Measurements from ENCODE around the gene GUCY1A1. TPM values are rescaled to one million over a fixed set of nuclear protein-coding genes. Genes with fewer than 3 reads are reported as not detected.

The GUCY1A1 gene
- total RNA-seq, 1 donor from 2014 or later = 37.1 TPM

GRCh38 chr4:155692361-155692760 is 25.7 kb downstream of the GUCY1A1 start:
- intact Hi-C loops (cut with DNase I) = no loop called here
- Histone ChIP-seq H3K36me3 (peaks cover 0 to under 1% of the 10 kb centered on the region in 2 donors), H3K4me1 (peaks cover 3 to 28% of the 10 kb centered on the region in 2 donors), H3K4me3 (no peak overlapping the region), H3K9me3 (no peaks in the 10 kb centered on the region), H3K27ac (peak overlapping the region in 1 of 2 donors; percentile 46), H3K27me3 (no peaks in the 10 kb centered on the region)
- TF ChIP-seq CTCF (IDR thresholded peaks at IDR 0.05) = no peak
- DNase-seq (ENCODE audit: low spot score in 2 of 2) = no peak

- DNase-seq (ENCODE audit: low spot score in 2 of 2) = no peak
- peaks cover 0 to 3% of the 10 kb centered on the region in 2 donors for H3K36me3 ChIP-seq
- no peak for TF ChIP-seq CTCF (IDR thresholded peaks at IDR 0.05)
- peaks cover 3 to 28% of the 10 kb centered on the region in 2 donors for H3K4me1 ChIP-seq
- H3K27me3 ChIP-seq = no peaks in the 10 kb centered on the region
- H3K4me3 ChIP-seq = no peak overlapping the region
- intact Hi-C loops (cut with DNase I) = no loop called here
- H3K27ac ChIP-seq = peak overlapping the region; percentile 14 to 46
- no peaks in the 10 kb centered on the region for H3K9me3 ChIP-seq
Observed at GRCh38 chr4:155693015-155693663, 26.5 kb downstream of the GUCY1A1 start.

GRCh38 chr4:155694100-155694785 is 27.6 kb downstream of the GUCY1A1 start:
- intact Hi-C loops (cut with DNase I) = no loop called here
- Histone ChIP-seq H3K4me3 (no peak overlapping the region), H3K27ac (peak overlapping the region; percentile 3 to 46), H3K36me3 (peaks cover 0 to 13% of the 10 kb centered on the region in 2 donors), H3K4me1 (peaks cover 3 to 26% of the 10 kb centered on the region in 2 donors), H3K9me3 (peaks cover 0 to 7% of the 10 kb centered on the region in 2 donors), H3K27me3 (no peaks in the 10 kb centered on the region)
- TF ChIP-seq CTCF (IDR thresholded peaks at IDR 0.05) = no peak
- no peak for DNase-seq (ENCODE audit: low spot score in 2 of 2)

GRCh38 chr4:155696226-155696625 is 29.6 kb downstream of the GUCY1A1 start:
- H3K9me3 ChIP-seq = peaks cover 0 to 7% of the 10 kb centered on the region in 2 donors
- H3K4me1 ChIP-seq = peaks cover 0 to 20% of the 10 kb centered on the region in 2 donors
- H3K27me3 ChIP-seq = no peaks in the 10 kb centered on the region
- intact Hi-C loops (cut with DNase I) = no loop called here
- no peak for DNase-seq (ENCODE audit: low spot score in 2 of 2)
- H3K27ac ChIP-seq = no peak overlapping the region
- H3K4me3 ChIP-seq = no peak overlapping the region
- H3K36me3 ChIP-seq = peaks cover 0 to 14% of the 10 kb centered on the region in 2 donors
- TF ChIP-seq CTCF (IDR thresholded peaks at IDR 0.05) = no peak

GRCh38 chr4:155696726-155697125 is 30.1 kb downstream of the GUCY1A1 start:
- H3K4me1 ChIP-seq = peaks cover 0 to 20% of the 10 kb centered on the region in 2 donors
- H3K4me3 ChIP-seq = no peak overlapping the region
- H3K9me3 ChIP-seq = peaks cover 0 to 7% of the 10 kb centered on the region in 2 donors
- no peak overlapping the region for H3K27ac ChIP-seq
- H3K36me3 ChIP-seq = peaks cover 0 to 14% of the 10 kb centered on the region in 2 donors
- intact Hi-C loops (cut with DNase I) = no loop called here
- DNase-seq (ENCODE audit: low spot score in 2 of 2) = no peak
- H3K27me3 ChIP-seq = no peaks in the 10 kb centered on the region
- no peak for TF ChIP-seq CTCF (IDR thresholded peaks at IDR 0.05)
